ENCODE measurements around the gene ELK1. TPM values are rescaled to one million over a fixed set of nuclear protein-coding genes. Genes with fewer than 3 reads are reported as not detected.
"Not testable (repeated sequence)": the region's sequence is repeated elsewhere in the genome, so short reads cannot be mapped to it uniquely, and the experiment has no call there.

Gene ELK1
- polyA plus RNA-seq, 1 donor from 2014 or later, result 21.2 TPM

DNA sequence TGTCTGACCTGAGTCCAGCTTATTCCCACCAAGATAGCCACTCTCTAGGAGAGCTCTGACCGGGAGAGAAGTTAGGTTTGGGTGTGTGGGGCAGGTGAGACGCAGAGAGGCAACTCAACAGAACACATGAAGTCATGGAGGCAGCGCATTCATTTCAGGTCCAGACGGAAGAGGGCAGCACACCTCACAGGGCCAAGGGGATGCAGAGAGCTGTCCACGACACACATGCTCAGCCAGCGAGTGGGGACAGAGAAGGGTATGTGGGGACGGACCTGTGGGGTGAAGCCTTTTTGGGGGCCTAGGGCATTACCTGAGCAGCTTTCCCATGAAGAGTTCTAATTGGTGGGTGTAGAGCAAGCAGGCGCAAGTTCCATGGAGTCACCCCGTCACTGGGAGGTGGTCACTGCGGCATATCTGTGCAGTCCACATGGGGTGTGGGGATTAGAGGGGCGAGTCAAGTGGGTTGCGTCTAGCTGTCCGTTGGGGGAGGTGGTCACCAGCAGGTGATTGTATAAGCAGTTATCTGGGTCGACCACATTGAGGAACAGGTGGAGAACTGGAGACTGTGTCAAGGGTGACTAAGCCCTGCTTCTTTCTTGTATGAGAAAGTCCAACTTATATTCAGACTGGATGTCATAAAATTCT is 32.9 kb upstream of the ELK1 start:
- H3K27ac ChIP-seq (ENCODE audit: low read length), result no peak overlapping the region

DNA sequence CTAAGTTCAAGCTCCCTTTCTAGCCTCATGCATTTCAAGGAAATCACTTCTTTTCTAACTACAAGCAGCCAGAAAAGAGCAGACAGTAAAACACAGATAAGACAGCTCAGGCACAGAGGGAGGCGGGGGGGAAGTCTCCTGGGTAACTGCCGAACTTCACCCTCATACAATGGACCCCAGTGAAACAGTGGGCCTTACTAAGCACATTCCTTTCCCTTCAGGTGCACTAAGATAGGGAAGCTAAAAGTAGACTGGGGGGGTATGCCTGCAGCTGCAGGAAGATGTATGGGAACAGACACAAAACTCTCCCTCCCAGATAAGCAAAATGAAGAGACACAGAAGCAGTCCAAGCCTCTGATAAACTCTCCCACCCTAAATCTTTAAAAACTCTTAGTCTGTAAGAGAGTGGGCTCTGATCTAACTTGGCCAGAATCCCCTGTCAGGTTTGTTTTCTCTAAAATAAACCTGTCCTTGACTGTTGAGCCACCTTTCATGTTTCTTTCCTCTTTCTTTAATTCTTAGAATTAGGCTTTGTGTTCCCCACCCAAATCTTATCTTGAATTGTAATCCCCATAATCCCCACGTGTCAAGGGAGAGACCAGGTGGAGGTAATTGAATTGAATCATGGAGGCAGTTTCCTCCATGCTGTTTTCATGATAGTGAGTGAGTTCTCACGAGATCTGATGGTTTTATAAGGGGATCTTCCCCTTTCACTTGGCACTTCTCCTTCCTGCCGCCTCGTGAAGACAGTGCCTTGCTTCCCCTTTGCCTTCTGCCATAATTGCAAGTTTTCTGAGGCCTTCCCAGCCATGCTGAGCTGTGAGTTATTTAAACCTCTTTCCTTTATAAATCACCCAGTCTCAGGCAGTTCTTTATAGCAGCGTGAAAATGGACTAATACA is 25.8 kb upstream of the ELK1 start:
- H3F3A ChIP-seq (ENCODE audit: insufficient read depth, low read length, poor library complexity, severe bottlenecking); H3K9me2 ChIP-seq (ENCODE audit: insufficient read depth, low read length); H3K9me3 ChIP-seq (ENCODE audit: low read length): not testable (repeated sequence)

More for the DNA sequence above, 32.9 kb upstream of the ELK1 start:
- Histone ChIP-seq H4K20me1 (ENCODE audit: insufficient read depth) (no peaks in the 10 kb centered on the region), H3K79me2 (replicated peaks; ENCODE audit: insufficient read depth, low read length) (no peaks in the 10 kb centered on the region), H3K4me3 (ENCODE audit: low read length) (no peak overlapping the region), H3K4me2 (ENCODE audit: low read length) (no peak overlapping the region), H3K27me3 (ENCODE audit: insufficient read depth, low read depth, low read length) (no peaks in the 10 kb centered on the region), H3F3A (ENCODE audit: insufficient read depth, low read length, poor library complexity, severe bottlenecking) (no peaks in the 10 kb centered on the region), H3K36me3 (ENCODE audit: insufficient read depth, low read length) (no peaks in the 10 kb centered on the region), H3K9ac (ENCODE audit: low read length) (no peak overlapping the region), H2AFZ (ENCODE audit: low read depth, low read length) (no peak overlapping the region), H3K9me3 (ENCODE audit: low read length) (no peaks in the 10 kb centered on the region), H3K9me2 (ENCODE audit: insufficient read depth, low read length) (no peaks in the 10 kb centered on the region)
- no peak for TF ChIP-seq EZH2 (IDR thresholded peaks at IDR 0.05; ENCODE audit: borderline replicate concordance, insufficient read depth, low read length, poor library complexity, severe bottlenecking)
- TF ChIP-seq RAD21 (conservative IDR thresholded peaks at IDR 0.05), result no peak
- no peak for TF ChIP-seq TAF1 (IDR thresholded peaks at IDR 0.05; ENCODE audit: low read depth)
- no peak for TF ChIP-seq MXI1 (conservative IDR thresholded peaks at IDR 0.05; ENCODE audit: poor library complexity, severe bottlenecking)
- TF ChIP-seq EP300 (conservative IDR thresholded peaks at IDR 0.05; ENCODE audit: poor library complexity, severe bottlenecking), result no peak

DNA sequence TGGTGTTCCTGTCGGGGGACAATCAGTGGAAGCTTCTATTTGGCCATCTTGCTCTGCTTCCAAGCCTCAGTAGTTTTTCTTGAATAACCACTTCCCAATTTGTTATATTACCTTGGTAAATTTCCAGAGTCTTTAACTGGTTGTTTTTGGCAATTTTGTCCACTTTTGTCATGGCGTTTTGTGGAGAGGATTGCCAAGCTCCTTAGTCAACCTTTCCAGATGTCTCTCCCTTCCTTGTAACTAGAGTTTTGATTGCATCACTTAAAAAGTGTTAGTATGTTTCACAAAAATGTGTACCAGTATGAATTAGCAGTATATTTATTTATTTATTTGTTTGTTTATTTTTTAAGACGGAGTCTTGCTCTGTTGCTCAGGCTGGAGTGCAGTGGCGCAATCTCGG is 24.4 kb upstream of the ELK1 start:
- TF ChIP-seq EZH2 (IDR thresholded peaks at IDR 0.05; ENCODE audit: borderline replicate concordance, insufficient read depth, low read length, poor library complexity, severe bottlenecking) (no peak), EP300 (conservative IDR thresholded peaks at IDR 0.05; ENCODE audit: poor library complexity, severe bottlenecking) (no peak), TAF1 (IDR thresholded peaks at IDR 0.05; ENCODE audit: low read depth) (no peak), RAD21 (conservative IDR thresholded peaks at IDR 0.05) (no peak), POLR2AphosphoS5 (IDR thresholded peaks at IDR 0.05) (no peak), MXI1 (conservative IDR thresholded peaks at IDR 0.05; ENCODE audit: poor library complexity, severe bottlenecking) (no peak), SMC3 (conservative IDR thresholded peaks at IDR 0.05; ENCODE audit: poor library complexity) (no peak)
- TF ChIP-seq, protein P1, sequence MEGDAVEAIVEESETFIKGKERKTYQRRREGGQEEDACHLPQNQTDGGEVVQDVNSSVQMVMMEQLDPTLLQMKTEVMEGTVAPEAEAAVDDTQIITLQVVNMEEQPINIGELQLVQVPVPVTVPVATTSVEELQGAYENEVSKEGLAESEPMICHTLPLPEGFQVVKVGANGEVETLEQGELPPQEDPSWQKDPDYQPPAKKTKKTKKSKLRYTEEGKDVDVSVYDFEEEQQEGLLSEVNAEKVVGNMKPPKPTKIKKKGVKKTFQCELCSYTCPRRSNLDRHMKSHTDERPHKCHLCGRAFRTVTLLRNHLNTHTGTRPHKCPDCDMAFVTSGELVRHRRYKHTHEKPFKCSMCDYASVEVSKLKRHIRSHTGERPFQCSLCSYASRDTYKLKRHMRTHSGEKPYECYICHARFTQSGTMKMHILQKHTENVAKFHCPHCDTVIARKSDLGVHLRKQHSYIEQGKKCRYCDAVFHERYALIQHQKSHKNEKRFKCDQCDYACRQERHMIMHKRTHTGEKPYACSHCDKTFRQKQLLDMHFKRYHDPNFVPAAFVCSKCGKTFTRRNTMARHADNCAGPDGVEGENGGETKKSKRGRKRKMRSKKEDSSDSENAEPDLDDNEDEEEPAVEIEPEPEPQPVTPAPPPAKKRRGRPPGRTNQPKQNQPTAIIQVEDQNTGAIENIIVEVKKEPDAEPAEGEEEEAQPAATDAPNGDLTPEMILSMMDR (IDR thresholded peaks at IDR 0.05; ENCODE audit: poor library complexity, severe bottlenecking), result no peak
- TF ChIP-seq, protein P2, sequence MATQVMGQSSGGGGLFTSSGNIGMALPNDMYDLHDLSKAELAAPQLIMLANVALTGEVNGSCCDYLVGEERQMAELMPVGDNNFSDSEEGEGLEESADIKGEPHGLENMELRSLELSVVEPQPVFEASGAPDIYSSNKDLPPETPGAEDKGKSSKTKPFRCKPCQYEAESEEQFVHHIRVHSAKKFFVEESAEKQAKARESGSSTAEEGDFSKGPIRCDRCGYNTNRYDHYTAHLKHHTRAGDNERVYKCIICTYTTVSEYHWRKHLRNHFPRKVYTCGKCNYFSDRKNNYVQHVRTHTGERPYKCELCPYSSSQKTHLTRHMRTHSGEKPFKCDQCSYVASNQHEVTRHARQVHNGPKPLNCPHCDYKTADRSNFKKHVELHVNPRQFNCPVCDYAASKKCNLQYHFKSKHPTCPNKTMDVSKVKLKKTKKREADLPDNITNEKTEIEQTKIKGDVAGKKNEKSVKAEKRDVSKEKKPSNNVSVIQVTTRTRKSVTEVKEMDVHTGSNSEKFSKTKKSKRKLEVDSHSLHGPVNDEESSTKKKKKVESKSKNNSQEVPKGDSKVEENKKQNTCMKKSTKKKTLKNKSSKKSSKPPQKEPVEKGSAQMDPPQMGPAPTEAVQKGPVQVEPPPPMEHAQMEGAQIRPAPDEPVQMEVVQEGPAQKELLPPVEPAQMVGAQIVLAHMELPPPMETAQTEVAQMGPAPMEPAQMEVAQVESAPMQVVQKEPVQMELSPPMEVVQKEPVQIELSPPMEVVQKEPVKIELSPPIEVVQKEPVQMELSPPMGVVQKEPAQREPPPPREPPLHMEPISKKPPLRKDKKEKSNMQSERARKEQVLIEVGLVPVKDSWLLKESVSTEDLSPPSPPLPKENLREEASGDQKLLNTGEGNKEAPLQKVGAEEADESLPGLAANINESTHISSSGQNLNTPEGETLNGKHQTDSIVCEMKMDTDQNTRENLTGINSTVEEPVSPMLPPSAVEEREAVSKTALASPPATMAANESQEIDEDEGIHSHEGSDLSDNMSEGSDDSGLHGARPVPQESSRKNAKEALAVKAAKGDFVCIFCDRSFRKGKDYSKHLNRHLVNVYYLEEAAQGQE (IDR thresholded peaks at IDR 0.05; ENCODE audit: borderline replicate concordance), result no peak
- Histone ChIP-seq H4K20me1 (ENCODE audit: insufficient read depth) (no peaks in the 10 kb centered on the region), H3K9me2 (ENCODE audit: insufficient read depth, low read length) (no peaks in the 10 kb centered on the region), H3K79me2 (replicated peaks; ENCODE audit: insufficient read depth, low read length) (no peaks in the 10 kb centered on the region), H3K36me3 (ENCODE audit: insufficient read depth, low read length) (no peaks in the 10 kb centered on the region), H3K4me2 (ENCODE audit: low read length) (no peak overlapping the region), H2AFZ (ENCODE audit: low read depth, low read length) (no peak overlapping the region), H3F3A (ENCODE audit: insufficient read depth, low read length, poor library complexity, severe bottlenecking) (no peaks in the 10 kb centered on the region), H3K4me3 (ENCODE audit: low read length) (no peak overlapping the region), H3K9me3 (ENCODE audit: low read length) (no peaks in the 10 kb centered on the region), H3K9ac (ENCODE audit: low read length) (no peak overlapping the region), H3K27me3 (ENCODE audit: insufficient read depth, low read depth, low read length) (no peaks in the 10 kb centered on the region), H3K27ac (ENCODE audit: low read length) (no peak overlapping the region)

More for the DNA sequence above, 25.8 kb upstream of the ELK1 start:
- H3K79me2 ChIP-seq (replicated peaks; ENCODE audit: insufficient read depth, low read length); H2AFZ ChIP-seq (ENCODE audit: low read depth, low read length); H3K4me2 ChIP-seq (ENCODE audit: low read length); H4K20me1 ChIP-seq (ENCODE audit: insufficient read depth); H3K4me3 ChIP-seq (ENCODE audit: low read length); H3K9ac ChIP-seq (ENCODE audit: low read length); H3K27me3 ChIP-seq (ENCODE audit: insufficient read depth, low read depth, low read length); H3K27ac ChIP-seq (ENCODE audit: low read length); H3K36me3 ChIP-seq (ENCODE audit: insufficient read depth, low read length): not testable (repeated sequence)

DNA sequence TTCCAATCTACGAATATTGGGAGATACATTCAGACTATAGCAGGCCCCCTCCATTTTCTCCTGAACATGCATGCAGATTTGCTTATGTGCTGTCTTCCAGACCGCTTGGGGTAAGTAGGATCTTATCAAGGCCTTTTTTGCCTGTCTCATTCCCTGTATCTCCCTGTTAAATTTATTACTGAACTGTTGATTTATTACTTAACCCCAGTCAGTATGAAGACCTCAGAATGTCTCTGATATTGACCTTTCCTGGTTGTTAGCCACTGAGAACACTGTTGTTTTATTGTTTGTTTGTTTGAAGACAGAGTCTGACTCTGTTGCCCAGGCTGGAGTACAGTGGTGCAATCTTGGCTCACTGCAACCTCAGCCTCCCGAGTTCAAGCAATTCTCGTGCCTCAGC is 15.4 kb upstream of the ELK1 start:
- H3K36me3 ChIP-seq (ENCODE audit: insufficient read depth, low read length); H2AFZ ChIP-seq (ENCODE audit: low read depth, low read length); H4K20me1 ChIP-seq (ENCODE audit: insufficient read depth); H3F3A ChIP-seq (ENCODE audit: insufficient read depth, low read length, poor library complexity, severe bottlenecking); H3K9me2 ChIP-seq (ENCODE audit: insufficient read depth, low read length); H3K9ac ChIP-seq (ENCODE audit: low read length); H3K9me3 ChIP-seq (ENCODE audit: low read length); H3K27ac ChIP-seq (ENCODE audit: low read length); H3K27me3 ChIP-seq (ENCODE audit: insufficient read depth, low read depth, low read length); H3K79me2 ChIP-seq (replicated peaks; ENCODE audit: insufficient read depth, low read length); H3K4me3 ChIP-seq (ENCODE audit: low read length); H3K4me2 ChIP-seq (ENCODE audit: low read length): not testable (repeated sequence)

Measured in neural cell (in vitro differentiated cells).